HG02678 (cell line): ENCODE measurements around the gene YIPF3.
A peak's percentile ranks its signal among the peaks of the same experiment; 100 is the strongest.
"Not testable (repeated sequence)": the region's sequence is repeated elsewhere in the genome, so short reads cannot be mapped to it uniquely, and the experiment has no call there.

Experiments used
- ATAC-seq: cut with Tn5 transposase; IDR thresholded peaks from one replicate; pipeline ENCODE4 v1.9.1; 2021; ENCODE audit warnings: mild to moderate bottlenecking, moderate library complexity; ENCODE audit not compliant: unreplicated experiment

Gene YIPF3

GRCh38 chr6:43509984-43510826 lies 6.5 kb downstream of the YIPF3 start, which contains the start of gene LRRC73:
TSS of gene LRRC73 (minus strand) at chr6:43510346. CDS start at chr6:43509785, 561 bp downstream.
- peak; percentile 70 for ATAC-seq

GRCh38 chr6:43509142-43509983 lies 7.4 kb downstream of the YIPF3 start:
- ATAC-seq = no peak

GRCh38 chr6:43508481-43509141 lies 8.1 kb downstream of the YIPF3 start:
- no peak for ATAC-seq

GRCh38 chr6:43506667-43507471 lies 9.9 kb downstream of the YIPF3 start:
- ATAC-seq = peak; percentile 42

- no peak for ATAC-seq
These were observed 10.6 kb downstream of the YIPF3 start for GRCh38 chr6:43506171-43506570.

- ATAC-seq = no peak
These were observed 11.0 kb downstream of the YIPF3 start for GRCh38 chr6:43505718-43506117.

GRCh38 chr6:43504756-43505593 lies 11.8 kb downstream of the YIPF3 start:
- no peak for ATAC-seq

GRCh38 chr6:43503443-43503842 lies 13.3 kb downstream of the YIPF3 start:
- ATAC-seq = no peak

GRCh38 chr6:43502666-43503065 lies 14.1 kb downstream of the YIPF3 start:
- ATAC-seq = no peak

GRCh38 chr6:43500921-43501320 lies 15.8 kb downstream of the YIPF3 start:
- ATAC-seq = no peak

GRCh38 chr6:43499028-43499815 lies 17.5 kb downstream of the YIPF3 start:
- no peak for ATAC-seq

- not testable (repeated sequence) for ATAC-seq
These were observed 18.4 kb downstream of the YIPF3 start for GRCh38 chr6:43498291-43498690.

- no peak for ATAC-seq
These were observed 19.0 kb downstream of the YIPF3 start for GRCh38 chr6:43497689-43498088.

- no peak for ATAC-seq
These were observed 19.7 kb downstream of the YIPF3 start for GRCh38 chr6:43497129-43497396.

- no peak for ATAC-seq
These were observed 20.2 kb downstream of the YIPF3 start for GRCh38 chr6:43496370-43497128.

- ATAC-seq = no peak
These were observed 21.3 kb downstream of the YIPF3 start for GRCh38 chr6:43495409-43495941.

GRCh38 chr6:43494766-43495165 lies 22.0 kb downstream of the YIPF3 start:
- ATAC-seq = no peak

- no peak for ATAC-seq
These were observed 22.4 kb downstream of the YIPF3 start for GRCh38 chr6:43494321-43494720.
